Fibroblast of skin of back (primary cell): ENCODE measurements around the gene CSNK1A1. TPM values are rescaled to one million over a fixed set of nuclear protein-coding genes. Genes with fewer than 3 reads are reported as not detected.
"Not testable (repeated sequence)": the region's sequence is repeated elsewhere in the genome, so short reads cannot be mapped to it uniquely, and the experiment has no call there.

ENCODE experiments used
- DNase-seq: peaks from one replicate; pipeline ENCODE4 v3.0.0-alpha.2; 2013
- polyA plus RNA-seq, 2 experiments: library from polyadenylated mRNA; unstranded; fragments of 120-200 nt; gene quantifications; one replicate each; pipeline ENCODE4 v1.2.1, GENCODE V29; 2013; ENCODE audit not compliant: insufficient read length in 2 of 2

Gene CSNK1A1
- 189 TPM for polyA plus RNA-seq (2013, experiment 1 of 2; ENCODE audit: insufficient read length)
- 159 TPM for polyA plus RNA-seq (2013, experiment 2 of 2; ENCODE audit: insufficient read length)

DNA sequence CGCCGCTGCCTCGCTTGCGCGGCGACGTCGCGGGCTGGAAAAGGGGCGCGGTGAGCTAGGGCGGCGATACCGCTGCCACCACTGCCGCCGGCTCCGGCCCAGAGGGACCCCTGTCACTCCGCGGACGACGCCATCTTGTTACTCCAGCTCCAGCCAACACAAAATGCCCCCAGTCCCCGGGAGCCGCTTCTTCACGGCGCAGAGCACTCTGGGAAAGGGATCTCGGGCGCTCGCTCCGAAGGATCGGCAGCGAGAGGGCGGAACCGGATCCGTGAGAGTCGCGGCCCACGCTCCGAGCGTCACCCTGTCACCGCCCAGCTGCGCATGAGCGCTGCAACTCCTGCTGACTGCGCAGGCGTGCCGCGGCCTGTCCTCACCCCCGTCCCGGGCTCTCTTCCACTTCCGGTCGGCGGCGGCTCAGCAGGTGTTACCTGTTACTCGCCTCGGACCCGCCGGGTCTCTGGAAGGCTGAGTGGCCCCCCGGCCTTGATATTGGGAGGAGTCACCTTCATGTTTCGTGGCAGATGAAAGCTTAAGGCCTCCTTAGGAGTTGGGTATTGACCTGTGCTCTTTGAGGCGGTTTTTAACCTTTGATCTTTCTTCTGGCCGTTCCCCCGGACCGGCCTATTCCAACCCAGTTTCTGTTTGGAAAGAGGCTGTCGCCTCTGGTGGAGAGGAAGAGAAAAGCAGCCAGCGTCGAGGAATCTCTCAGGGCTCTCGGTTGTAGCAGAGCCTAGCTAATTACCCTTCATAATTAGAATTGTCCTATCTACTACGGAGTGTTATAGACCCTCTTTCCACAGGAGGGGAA is at the start of gene CSNK1A1:
CSNK1A1 (minus strand) TSS at position 213 of the 811 bp plus-strand sequence. CDS start 475 bp downstream, outside the sequence.
- DNase-seq, result peak; percentile 98

DNA sequence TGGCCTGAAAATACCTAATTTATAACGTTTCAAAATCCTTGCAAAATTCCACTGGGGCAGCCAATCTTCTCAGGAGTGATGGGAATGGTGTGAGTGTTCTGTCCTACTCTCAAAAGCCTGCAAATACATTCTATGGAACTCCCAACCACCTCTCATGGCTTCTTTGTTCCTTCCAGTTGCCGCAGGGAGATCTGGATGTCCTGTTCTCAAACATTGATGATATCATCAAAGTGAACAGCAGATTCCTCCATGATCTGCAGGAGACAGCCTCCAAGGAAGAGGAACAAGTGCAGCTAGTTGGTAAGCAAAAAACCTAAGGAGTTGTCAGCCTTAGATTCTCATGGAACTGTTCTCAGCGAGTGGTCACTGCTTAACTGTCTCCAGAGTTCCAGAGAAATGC is 49.7 kb upstream of the CSNK1A1 start:
- DNase-seq, result no peak

DNA sequence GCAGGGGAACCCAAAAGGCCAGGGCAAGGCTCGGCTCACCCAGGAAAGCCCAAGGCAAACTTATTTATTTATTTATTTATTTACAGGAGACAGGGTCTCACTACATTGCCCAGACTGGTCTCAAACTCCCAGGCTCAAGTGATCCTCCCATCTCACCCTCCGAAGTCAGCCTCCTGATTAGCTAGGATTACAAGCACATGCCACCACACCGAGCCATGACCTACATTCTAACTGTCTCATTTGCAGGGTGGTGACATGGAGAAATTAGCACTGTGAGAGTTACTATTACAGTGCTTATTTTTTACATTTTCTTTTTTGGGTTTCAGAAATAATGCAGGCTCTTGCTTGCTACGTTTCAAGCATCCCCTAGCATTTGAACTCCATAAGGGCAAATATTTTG is 48.1 kb upstream of the CSNK1A1 start:
- no peak for DNase-seq

DNA sequence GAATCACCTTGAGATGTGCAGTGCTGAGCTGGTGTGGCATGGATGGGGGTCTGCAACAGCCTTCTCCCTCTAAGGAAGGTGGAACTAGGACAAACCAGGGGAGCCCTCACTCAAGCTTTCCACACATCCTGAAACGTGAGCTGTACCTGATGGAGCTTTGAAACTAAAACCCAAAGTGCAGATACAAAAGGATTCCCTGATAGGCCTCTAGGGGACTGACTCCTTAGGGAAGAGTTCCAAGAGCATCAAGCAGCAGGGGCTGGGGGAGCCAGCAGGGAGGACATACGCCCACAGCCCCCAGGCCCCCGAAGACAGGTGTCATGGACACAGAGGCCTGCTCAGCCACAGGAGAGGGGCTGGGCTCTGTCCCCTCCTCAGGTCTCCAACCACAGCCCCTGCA is 47.7 kb upstream of the CSNK1A1 start:
- DNase-seq, result no peak

DNA sequence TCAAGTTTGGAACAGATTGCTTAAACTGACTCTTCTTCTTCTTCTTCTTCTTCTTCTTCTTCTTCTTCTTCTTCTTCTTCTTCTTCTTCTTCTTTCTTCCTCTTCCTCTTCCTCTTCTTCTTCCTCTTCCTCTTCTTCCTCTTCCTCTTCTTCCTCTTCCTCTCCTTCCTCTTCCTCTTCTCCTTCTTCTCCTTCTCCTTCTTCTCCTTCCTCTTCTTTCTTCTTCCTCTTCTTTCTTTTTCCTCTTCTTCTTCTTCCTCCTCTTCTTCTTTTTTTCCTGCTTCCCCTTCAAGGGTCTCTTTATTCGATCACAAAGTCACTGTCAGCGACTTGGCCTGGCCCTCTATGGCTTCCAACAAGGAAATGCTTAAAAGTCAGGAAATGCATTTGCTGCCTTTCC is 47.0 kb upstream of the CSNK1A1 start:
- DNase-seq, result not testable (repeated sequence)

DNA sequence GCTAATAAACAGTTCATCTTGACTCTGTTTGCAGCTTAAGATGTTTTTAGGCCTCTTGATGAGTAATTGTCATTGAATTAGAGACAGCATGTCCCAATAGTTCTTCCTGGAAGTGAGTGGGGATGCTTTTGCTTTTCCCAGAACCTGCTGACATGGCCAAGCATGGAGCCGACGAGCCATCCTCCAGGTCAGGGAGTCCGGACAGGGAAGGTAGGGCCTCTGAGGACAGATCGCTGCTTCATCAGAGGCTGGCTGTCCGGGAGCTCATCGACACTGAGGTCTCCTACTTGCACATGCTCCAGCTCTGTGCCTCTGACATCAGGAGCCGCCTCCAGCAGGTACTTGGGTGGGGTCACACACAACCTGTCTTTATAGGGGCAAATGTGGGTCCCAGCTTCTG is 46.4 kb upstream of the CSNK1A1 start:
- DNase-seq, result no peak

DNA sequence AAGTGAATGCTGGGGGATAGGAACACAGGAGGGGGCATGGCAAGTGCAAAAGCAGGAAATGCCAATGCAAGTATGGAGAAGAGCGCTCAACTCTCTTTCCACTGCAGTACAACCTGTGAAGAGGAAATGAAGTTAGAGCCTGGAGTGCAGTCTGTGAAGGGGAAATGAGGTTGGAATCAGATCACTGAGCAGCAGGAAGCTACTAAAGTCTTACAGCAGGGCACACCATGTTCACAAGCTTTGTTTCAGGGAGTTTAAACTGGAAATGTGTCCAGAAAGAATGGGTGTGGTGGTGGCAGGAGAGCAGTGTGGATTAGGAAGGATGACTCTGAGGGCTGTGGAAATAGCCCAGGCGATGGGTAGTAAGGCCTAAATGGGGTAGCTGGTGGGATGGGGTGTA is 45.5 kb upstream of the CSNK1A1 start:
- DNase-seq, result no peak

DNA sequence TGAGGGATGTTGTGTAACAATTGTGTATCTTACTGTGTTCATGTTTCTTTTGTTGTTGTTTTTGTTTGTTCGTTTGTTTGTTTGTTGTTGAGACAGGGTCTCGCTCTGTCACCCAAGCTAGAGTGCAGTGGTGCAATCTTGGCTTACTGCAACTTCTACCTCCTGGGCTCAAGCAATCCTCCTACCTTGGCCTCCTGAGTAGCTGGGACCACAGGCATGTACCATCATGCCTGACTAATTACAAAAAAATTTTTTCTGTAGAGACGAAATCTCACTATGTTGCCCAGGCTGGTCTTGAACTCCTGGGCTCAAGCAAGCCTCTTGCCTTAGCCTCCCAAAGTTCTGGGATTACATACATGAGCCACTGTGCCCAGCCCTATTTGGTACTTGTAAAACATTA is 43.9 kb upstream of the CSNK1A1 start:
- peak; percentile 49 for DNase-seq

DNA sequence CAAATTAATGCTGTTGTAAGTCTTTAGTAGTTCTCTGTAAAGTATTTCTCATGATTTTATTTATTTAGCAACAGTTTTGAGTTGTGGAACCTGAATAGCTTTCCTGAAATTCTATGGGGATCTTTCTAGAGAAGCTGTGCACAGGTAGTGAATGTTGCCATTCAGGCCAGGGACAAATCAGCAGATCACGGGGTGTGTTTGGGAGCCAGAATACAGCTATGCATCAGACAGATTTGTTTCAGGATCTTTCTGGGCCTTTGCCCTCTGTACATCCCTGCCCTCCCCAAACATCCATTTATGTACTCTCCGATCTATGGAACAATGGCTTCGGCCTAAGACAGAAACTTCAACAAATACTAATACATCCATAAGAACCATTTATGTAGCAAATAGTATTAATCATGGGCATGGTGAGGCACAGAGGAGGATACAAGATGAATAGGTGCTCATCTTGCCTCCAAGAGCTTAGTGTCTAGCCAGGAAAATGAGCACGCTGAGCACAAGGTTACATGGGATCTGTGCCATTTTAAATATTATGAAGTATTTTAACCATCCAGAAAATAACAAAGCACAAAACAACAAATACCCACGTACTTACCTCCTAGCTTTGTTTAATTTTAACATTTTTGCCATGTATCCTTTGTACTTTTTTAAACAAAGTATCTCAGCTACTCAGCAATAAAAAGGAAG is 43.1 kb upstream of the CSNK1A1 start:
- DNase-seq, result no peak

DNA sequence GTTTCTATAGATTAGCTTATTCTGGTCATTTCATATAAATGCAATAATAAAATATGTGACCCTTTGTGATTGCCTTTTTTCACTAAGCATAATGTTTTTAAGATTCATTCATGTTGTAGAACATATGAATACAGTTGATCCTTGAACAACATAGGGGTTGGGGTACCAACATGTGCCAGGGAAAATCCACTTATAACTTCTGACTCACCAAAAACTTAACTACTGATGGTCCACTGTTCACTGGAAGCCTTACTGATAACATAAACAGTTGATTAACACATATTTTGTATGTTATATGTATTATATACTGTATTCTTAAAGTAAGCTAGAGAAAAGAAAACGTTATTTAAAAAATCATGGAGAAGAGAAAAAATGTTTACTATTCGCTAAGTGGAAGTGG is 42.1 kb upstream of the CSNK1A1 start:
- DNase-seq, result no peak

DNA sequence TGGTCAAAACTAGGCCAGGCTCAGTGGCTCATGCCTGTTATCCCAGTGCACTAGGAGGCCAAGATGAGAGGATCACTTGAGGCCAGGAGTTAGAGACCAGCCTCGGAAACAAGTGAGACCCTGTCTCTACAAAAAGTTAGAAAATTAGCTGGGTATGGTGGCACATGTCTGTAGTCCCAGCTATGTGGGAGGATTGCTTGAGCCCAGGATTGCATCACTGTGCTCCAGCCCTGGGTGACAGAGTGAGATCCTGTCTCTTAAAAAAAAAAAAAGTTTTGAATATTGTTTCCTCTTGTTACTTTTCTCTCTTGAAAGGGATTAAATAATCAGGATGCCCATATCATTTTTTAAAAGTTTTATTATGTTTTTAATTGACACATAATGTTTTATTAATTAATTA is 37.7 kb upstream of the CSNK1A1 start:
- DNase-seq, result no peak

DNA sequence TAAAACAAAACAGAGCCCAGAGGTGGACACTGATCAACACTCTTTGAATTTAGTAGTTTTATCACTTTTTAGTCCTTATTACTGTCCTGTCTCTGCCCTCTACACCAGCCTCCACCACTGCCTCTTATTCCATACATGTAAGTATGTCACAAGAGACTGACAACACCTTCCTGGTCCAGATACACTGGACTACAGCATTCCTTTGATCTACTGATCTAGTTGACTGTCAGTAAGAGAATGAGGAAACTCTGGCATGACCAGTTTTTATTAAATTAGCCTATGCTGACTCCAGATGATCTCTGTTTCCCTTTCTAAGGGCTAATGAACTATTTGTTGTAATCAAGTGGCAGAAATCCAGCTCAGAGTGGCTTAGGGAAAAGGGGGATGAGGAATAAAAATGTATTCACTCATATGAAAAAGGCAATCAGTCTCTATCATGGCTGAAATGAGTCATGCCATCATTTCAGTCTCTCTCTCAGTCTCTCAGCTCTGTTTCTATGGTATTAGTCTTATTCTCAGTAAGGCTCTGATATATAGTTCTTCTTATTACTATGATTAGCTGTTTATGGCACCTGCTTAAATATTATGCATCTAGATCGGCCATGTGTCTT is 35.6 kb upstream of the CSNK1A1 start:
- DNase-seq, result no peak

DNA sequence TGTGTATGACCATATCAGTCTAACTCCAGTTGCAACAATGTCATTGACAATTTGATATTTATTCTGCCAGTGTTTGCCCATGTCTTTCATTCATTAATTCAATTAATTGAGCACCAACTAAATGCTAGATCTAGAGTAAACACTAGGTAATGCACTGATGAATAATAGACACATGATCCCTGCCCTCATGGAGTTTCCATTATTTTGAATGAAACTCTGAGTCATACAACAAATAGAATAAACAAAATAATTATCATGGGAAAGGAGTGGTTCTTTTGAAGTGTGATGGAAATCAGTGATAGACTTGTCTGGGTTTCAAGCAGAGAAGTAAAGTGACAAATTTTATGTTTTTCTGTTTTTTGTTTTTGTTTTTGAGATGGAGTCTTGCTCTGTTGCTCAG is 34.7 kb upstream of the CSNK1A1 start:
- DNase-seq, result no peak

DNA sequence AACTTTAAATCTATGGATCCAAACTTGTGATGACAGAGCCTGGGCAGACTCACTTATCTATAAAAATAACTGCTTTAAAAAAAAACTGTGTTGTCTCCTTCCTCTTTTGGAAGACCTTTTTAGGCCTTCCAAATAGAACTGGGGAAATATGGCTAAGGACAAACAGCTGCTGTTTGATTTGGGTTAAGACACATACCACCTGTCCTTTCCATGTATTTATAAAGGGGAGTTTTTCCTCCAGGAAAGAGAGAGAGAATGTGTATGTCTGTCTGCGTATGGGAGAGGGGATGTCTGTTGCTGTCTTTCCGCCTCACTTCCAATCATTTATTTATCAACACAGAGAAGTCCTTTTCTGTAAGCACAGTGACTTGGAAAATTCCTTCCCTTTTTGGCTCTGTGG is 32.9 kb upstream of the CSNK1A1 start:
- DNase-seq, result no peak

DNA sequence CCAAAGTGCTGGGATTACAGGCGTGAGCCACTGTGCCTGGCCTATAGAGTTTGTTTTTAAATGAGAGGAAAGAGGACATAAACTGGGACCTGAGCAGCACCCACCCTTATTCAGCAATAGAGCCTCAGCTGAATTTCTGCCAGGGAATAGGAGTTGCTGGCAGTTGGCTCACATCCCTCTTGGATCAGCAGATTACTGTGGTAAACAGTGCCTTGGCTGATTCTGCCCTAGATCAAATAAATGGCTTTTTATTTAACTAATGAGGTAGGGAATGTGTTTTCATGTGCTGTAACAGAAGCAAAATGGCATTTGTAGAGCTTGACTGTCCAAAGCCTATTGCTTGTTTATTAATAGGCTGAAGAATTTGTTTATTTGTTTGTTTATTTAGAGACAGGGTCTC is 32.2 kb upstream of the CSNK1A1 start:
- DNase-seq, result no peak

DNA sequence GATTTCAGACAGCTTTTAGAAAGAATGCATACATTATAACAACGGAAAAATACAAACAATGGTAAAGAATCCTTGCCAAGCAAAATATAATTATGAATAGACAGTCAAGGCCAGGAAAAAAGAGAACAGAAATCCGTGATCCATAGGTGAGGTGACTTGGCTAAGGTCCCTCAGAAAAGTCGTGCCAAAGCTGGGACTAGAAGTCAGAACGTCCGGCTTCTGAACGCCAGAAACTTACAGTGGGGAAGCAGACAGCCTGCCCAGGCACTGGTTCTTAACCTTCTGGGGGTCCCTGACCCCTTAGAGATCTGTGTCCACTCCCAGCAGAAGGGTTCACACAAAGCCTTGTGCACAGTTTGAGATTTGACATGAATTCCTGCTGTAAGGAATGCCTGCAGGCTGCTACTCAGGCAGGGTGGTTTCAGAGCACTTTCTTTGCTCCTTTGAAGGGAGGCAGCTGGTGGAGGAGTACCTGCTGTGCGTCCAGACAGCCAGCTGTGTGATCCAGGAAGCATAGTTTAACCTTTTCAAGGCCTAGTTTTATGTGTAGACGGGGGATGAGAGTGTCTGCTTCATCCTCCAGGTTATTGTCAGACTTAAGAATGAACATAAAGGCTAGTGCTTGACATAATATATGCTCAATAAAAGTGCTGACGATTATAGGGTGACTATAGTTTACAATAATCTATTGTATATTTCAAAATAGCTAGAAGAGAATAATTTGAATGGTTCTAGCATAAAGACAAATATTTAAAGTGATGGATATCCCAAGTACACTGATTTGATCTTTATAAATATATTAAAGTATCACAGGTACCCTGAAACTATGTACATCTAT is 30.9 kb upstream of the CSNK1A1 start:
- no peak for DNase-seq

DNA sequence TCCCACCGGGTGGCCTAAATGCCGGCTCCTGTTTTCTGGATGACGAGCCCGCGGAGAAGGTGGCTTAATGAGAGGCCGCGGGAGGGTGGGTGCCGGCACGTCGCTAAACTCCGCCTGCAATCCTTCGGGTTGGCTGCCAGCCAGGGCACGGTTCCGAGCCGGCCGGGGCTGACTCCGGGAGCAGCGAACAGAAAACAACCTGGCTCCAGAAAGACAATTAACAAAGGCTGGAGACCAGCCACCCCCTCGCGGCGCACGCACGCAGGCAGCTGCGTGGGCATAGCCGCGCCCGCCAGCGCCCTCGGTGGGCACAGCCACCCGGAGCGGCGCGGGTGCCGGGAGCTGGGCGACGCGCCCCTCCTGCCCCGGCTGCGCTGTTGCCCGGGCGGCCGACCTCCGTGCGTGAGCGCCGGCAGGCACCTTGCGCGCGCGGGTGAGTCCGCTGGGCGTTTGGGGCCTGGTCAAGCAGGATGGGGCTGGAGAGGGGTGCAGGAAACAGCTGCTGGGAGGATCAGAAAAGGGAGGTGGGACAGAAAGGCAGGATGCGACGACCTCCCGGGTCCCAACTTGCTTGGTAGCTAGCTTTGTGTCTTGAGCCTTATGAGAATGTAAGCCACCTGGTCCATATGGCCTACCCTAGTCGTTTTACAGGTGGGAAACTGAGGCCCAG is 30.1 kb upstream of the CSNK1A1 start, which contains the start of gene ARHGEF37:
ARHGEF37 (plus strand) TSS at position 307 of the 670 bp plus-strand sequence. CDS start 16,272 bp downstream, outside the sequence.
- DNase-seq, result peak; percentile 35

DNA sequence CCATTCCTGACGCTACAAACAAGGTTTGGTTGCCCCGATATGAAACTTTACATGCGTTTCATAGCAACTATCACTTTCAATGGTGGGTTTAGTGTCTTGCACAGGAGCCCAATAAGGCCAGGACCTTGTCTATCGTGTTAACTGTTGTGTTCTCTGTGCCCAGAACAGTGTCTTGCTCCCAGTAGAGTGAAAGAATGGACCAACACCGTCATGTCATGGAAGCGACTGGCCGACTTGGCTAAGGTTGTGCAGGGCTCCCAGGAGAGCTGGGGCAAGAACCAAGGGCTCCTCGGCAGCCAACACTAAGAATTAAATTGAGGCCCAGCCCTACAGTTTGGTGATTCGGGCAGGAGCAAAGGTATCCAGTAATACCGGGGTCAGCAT is 29.6 kb upstream of the CSNK1A1 start:
- DNase-seq, result no peak

DNA sequence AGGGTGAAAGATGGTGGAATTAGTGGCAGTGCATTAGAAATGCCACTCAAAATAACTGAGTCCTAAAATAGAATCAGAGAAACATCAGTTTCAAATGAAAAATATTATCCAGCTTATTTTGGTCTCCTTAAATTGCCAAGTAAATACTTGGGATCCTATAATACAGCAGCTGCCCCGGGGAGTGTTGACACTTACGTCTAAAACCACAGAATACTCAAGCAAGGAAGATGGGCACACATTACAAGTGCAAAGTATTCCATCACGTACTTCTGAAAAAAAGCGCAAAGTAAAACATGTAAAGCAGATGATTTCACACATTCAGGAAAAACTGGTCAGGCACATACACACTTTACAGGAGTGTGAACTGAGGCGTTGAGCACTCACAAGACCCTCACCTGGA is 27.7 kb upstream of the CSNK1A1 start:
- no peak for DNase-seq

DNA sequence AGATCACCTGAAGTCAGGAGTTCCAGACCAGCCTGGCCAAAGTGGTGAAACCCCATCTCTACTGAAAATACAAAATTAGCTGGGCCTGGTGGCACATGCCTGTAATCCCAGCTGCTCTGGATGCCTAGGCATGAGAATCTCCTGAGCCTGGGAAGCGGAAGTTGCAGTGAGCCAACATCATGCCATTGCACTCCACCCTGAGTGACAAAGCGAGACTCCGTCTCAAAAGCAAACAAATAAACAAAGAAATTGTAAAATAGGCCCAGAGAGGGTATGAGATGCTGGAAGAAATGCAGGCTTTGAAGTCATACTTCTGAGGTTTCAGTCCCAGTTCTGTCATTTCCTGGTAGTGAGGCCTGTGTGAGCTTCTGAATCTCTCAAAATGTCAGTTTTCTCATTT is 24.8 kb upstream of the CSNK1A1 start:
- no peak for DNase-seq

DNA sequence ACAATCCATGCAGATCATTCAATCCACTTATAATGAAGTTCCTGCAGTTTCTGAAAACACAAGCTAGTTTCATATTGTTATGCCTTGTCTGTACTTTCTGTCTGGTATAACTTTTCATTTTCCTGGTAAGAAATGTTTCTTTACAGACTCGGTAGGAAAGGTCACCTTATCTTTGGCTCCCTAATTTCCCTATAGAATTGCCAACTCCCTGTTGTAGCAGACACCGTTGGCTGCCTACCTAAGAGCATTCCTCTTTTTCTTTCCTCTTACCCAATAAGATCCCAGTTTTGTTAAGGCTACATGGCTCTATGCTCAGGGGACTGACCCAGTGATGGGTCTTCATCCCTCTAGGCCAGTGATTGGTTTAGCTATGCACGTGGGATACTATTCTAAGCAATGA is 23.9 kb upstream of the CSNK1A1 start:
- no peak for DNase-seq
